Iris pigment epithelial cell (primary cell): ENCODE results near the gene MBP.
"Not testable (repeated sequence)": the region's sequence is repeated elsewhere in the genome, so short reads cannot be mapped to it uniquely, and the experiment has no call there.

ENCODE experiments used
- DNase-seq: peaks from one replicate; pipeline ENCODE4 v3.0.0-alpha.2; 2011; ENCODE audit warnings: low read depth

MBP gene

DNA sequence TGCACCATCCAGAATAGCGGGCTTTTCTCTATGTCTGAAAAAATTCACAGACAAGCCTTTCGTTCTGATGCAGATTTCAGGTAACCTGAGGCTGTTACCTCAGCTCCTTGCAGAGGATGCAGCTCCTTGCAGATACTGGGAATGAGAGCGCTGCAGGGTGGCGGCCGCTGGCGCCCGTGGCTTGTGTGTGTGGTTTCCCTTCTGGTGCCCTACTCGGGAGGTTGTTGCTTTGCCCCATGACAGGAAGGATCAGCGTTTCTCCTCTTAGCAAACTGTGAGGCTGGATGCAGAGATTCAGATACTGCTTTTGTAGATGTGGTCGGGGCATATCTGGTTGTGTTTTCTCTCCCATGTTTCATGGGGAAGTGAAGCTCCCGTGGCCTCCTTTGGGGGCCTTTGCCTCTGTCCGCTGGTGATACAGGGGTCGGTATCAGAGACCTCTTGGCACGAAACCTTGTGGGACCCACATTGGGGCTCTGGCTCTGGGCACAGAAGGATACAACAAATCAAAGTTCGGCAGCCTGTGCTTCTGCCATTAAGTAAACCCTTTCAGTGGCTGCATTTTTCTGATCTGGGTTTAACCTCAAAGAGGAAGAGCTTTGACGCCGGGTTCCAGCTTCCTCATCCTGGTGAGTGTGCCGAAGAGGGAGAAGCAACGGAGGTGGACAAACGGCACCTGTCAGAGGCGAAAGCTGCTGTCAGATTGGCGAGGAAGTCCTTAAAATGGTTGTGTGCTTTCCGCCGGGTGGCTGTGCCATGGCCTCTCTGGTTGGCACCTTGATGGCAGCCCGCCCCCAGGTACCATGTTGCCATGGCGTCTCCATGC is 127.8 kb downstream of the MBP start:
- no peak for DNase-seq

DNA sequence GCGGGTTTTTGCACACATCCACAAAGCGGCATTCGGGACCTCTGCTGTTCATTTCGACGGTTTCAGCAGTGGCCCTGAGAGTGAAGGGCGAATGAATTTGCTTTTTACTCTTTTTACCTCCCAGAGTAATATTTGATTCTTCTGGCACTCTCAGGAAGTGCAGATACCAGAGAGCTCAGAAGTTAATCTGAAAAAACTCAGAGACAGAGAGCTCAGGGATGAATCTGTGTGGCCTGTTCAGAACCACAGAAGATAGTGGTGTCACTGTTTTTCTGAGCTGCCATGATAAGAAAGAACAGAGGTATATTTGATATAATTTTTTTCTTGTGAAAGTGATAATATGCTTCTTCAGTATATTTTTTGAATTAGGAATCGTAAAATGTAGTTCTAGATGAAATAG is 129.3 kb downstream of the MBP start:
- DNase-seq, result no peak

DNA sequence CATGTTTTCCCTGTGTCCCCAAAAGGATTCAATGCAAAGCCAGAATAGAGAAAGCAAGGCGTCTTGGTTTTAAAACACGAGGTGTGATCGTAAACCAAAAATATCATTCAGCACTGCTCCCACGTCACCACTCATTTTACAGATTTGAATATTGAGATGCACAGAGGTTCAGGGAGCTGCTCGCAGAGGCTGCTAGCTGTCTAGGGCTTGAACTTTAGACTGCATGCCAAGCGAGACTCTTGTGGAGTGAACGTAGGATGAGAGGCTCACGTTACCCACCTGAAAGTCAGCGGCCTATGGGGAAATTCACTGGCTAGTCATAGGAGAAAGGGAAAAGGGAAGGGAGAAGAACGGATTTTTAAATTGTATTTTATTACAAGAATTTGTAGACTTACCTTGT is 130.1 kb downstream of the MBP start:
- DNase-seq, result no peak

DNA sequence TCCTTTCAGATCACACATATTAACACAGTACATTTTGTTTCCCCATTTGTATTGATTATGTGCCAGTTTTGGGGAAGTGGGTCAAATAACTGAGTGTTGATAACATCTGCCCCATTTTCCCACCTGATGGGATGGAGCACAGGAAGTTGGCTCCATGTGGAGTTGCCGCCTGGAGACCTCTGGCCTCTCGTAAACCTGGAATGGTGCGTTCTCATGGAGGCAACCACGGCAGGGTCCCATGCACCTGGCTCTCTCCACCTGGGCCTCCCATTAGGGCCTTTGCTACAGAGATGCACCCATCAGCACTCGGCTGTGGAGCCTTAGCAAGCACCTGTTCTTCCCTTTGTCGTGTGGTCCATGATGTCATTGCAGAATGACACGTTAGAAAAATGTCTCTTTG is 130.6 kb downstream of the MBP start:
- DNase-seq, result no peak

DNA sequence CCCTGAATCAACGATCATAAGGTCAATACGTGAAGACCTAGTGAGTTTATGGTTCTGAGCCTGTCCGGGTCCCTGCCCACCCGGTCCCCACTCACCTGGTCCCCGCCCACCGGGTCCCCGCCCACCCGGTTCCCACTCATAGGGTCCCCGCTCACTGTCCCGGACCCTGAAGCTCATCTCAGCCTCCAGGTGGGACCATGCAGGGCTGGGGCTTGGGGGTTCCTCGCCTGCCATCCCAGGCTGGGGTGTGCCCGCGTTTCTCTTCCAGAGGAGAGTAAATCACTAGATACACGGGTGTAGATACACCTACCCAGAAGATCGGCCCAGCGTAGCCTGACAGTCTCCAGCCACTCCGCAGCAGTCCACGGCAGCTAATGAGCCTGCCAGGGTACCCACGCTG is 131.5 kb downstream of the MBP start:
- DNase-seq, result no peak

DNA sequence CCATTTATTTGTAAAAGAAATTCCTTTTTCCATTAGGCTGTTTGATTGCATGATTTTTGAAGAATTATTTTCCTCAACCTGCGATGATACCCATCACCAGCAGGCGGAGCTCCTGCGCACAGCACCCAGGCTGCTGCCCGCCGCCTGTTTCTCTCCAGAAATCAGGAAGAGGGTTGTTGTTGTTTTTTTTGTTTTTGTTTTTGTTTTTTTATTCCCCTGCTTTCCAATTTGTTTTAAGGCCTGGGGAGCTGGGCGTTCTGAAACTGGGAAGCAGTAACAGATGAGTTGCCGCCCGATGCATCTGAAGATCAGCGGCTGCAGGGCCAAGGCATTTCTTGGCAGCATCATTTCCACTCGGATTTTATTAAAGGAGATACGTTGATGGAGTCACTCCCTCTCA is 132.1 kb downstream of the MBP start:
- peak; percentile 43 for DNase-seq

DNA sequence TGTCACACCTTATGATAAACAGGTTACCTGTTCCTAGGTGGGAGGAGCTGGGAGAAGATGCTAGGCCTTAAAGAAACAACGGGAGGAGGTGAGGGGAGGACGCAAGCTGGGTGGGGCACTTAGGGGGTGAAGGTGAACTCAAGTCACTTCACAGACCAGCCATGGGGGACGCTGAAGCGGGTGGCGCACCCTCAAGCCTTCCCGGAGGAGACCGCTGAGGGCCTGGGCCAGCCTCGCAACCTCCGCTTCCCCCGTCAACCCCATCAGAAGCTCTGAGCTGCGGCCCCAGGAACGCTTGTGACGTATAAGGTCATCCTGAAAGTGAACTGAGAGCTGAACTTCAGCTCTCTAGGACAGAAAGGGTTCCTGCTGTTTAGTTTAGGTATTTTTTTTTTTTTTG is 133.5 kb downstream of the MBP start:
- DNase-seq, result no peak

DNA sequence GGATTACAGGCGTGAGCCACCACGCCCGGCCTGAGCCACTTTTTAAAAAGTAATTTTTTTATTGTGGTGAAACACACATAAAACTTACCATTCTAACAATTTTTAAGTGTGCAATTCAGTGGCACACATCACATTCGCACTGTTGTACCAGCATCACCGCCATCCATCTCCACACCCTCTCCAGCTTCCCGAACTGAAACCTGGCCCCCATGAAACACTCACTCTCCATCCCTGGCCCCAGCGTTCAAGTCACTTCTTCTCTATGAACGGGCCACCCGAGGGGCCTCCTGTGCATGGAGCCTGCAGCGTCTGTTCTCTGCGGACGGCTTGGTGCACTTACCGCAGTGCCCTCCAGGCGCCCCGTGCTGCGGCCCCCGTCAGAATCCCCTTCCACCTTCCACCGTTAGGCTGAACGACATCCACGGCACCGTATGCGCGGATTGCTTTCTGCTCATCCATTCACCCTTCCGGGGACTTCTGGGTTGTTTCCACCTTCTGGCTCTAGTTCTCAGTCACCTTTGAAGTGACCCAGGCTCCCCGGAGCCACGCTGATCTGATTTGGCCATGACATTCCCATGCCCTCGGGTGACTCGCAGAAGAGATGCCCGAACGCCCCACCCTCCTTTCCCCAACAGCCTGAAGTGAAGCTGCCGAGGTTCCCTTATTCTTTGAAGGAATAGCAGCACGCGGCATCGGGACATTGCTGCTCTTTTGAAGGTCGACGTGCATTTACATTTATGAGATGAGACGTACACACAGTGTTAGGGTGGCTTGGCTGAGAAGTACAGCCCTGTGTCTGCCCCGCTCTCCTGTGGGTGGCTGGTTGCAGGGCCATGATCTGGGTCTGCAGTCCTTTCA is 134.4 kb downstream of the MBP start:
- DNase-seq, result no peak

DNA sequence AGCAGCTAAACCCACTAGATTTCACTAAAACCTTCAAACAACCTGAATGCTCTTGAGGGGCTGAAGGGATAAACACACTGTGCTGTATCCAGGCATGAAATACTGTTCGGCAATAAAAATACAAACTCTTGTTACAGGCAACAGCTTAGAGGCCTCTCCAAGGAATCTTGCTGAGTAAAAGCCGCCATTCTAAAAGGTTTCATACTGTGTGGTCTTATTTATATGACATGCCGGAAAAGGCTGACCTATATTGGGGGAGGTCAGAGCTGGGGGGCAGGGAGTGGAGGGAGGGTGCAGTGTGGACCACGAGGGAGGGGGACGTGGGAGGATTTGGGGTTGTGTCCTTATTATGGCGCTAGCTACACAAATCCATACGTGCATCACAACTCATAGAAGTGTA is 136.2 kb downstream of the MBP start:
- DNase-seq, result no peak

DNA sequence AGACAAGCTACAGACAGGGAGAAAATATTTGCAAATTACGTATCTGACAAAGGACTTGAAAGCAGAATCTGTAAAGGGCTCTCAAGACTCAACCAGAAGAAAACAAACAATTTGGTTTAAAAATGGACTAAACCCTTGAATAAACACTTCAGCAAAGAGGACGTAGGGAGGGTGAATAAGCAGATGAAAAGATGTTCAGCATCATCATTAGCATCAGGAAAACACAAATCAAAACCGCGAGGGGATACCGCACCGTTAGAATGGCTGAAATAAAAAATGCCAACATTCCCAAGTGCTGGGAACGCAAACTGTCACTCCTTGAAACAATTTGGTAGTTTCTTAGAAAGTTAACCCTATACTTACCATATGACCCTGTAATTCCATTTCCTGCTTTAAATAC is 136.7 kb downstream of the MBP start:
- DNase-seq, result no peak

DNA sequence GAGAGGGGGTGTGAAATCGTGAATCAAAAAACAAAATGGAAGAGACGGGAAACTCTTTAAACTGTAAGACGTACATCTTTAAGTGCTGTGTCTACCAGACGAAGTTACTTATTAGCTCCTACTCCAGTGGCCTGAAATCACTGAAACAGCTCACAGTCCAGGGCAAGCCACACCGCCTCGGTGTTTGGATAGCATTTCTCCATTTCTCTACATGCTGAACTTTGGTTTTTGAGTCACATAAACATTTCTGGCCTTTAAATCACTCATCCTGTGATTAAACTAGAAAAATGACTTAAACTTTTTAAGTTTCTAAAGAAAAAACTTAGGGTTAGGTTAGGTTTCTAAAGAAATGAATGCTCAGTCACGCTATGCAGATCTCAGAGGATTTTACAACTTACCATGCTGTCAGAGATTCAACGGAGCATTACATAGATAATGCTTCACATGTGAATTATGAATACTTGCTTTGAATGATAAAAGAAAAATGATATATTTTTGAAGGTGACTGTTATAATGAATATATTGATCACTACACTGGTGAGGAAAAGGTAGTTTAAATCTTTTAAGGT is 138.4 kb downstream of the MBP start:
- DNase-seq, result no peak

DNA sequence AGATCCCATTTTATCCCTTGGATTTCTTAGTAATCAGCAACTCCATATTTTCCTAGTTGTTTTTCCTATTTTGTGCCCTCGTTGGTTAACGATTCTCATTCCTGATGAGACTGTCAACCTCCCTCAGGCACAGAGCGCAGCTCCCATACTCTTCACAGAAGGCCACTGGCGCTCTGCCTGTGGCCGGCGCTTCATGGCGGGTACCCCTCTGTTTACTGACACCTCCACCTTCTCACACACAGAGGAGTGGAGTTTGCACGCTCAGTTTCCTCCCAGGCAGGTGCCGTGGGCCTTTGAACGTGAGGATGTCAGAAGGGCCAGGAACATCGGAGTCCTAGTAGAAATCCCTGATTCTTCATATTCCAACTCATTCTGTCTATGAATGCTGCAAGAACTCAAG is 139.0 kb downstream of the MBP start:
- no peak for DNase-seq

DNA sequence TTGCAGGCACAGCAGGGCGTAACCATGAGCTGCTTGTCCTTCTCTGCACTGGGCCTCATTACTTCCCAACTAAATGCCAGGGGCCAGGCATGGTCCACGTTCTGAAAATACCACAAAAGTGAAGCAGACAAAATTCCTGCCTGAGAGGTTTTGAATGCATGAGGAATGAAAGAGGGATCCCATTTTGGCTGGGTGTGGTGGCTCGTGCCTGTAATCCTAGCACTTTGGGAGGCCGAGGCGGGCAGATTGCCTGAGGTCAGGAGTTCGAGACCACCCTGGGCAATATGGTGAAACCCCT is 139.5 kb downstream of the MBP start:
- DNase-seq, result no peak

DNA sequence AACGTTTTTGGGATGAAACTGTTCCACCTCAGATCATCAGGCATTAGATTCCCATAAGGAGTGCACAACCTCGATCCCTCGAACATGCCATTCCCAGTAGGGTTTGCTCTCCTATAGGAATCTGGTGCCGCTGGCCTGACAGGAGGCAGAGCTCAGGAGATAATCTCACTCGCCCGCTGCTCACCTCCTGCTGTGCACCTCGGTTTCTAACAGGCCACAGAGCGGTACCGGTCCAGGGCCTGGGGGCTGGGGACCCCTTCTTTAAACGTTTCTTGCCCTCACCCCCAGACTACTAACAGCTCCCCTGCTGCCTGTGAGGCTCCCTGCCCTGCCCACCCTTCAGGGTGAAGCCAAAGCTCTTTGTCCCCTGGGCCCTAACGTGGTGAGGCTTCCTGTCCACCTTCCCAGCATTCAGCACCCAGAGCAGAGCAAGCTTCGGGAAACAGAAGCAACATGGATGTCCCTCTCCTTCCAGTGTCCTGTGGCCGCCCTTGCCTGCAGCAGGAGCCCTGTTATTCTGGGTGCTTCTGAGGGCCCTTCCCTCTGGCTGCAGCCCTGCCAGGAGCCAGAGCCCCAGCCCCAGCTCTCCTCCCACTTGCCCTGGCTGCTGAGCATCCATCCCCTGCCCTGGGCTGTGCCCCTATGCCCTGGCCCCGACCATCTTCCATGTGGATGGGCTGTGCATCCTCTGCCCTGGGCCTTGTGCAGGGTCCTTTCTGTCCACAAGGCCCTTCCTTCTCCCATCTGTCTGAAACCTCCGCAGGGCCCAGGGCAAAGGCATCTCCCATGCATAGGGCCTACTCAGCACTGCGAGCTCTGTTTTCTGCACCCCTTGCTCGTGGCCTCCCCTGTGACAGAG is 140.1 kb downstream of the MBP start:
- no peak for DNase-seq

DNA sequence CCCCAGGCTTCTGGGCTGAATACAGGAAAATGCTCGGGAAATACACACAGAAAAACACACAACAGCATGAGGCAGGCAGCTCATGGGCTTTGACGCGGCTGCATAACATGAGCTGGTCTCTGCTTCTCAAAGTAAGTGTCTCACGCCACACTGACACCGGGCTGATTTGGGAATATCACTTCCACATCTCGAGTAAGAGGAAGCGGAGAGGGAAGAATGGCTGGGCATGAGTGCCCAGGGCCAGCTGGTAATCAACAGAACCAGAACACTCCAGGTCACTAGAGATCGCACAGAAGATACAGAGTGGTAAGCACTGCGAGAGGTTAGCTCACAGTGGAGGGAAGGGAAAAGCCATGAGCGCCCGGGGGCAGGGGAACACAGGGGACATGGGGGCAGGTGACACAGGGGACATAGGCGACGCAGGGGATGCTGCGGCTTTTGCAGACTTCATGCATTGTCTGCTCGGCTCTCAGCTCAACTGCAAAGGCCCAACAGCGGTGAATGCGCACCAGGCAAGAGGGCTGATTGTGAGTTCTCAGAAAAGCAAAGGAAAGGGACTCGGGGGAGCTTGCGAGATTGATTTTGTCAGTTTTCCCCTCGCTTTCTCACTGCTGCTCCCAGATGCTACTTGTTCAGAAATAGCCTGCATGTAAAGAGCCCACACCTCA is 141.4 kb downstream of the MBP start:
- DNase-seq, result no peak

DNA sequence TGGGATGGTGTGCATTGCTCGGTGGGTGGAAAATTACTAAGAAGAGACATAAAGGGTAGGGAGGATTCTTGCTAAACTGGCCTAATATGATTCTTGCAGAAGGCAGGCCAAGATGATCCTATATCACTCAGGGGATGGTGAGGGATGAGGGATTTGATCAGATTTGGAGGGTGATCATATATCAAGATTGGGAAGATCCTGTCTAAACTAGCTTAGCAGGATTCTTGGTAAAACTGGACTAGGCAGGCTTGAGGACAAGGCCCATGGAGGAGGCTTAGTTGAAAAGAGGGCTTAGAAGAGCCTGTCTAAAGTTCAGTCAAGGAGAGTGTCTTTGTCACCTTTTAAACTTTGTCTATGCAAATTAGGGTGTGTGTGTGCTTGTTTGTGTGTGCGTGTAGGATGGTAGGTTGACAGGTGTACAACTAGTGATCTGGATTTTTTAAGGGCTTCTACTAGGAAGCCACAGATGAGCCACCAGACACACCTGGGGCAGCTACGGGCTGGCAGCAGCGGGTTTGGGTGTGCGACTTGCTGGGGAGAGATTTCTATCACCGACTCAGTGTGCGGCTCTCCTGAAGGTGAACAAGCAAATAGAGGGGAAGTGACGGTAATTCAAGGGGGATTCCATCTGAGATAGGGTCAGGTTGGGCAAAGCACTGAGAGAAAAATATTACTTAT is 142.1 kb downstream of the MBP start:
- DNase-seq, result not testable (repeated sequence)

DNA sequence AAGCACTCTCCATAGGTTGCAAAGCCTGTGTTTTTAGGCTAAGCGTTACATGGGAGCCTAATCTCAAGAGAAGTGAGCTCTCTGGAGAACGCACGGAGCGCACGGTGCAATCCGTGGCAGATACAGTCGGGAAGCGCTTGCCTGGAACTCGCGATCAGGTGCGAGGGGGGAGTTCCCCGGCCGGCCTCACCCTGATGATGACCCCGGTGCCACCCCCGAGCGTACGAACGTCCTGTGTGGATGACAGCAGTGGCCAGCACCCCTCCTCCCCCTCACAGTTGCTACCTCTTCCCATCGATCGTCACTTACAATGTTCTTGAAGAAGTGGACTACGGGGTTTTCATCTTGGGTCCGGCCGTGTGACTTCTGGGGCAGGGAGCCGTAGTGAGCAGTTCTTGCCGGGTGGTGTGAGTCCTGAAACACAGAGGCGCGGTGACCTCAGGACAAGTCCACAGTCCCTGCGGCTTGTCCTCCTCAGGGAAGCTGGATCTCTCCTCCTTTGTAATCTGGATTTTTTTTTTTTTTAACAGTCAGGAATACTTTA is 142.9 kb downstream of the MBP start:
- no peak for DNase-seq

DNA sequence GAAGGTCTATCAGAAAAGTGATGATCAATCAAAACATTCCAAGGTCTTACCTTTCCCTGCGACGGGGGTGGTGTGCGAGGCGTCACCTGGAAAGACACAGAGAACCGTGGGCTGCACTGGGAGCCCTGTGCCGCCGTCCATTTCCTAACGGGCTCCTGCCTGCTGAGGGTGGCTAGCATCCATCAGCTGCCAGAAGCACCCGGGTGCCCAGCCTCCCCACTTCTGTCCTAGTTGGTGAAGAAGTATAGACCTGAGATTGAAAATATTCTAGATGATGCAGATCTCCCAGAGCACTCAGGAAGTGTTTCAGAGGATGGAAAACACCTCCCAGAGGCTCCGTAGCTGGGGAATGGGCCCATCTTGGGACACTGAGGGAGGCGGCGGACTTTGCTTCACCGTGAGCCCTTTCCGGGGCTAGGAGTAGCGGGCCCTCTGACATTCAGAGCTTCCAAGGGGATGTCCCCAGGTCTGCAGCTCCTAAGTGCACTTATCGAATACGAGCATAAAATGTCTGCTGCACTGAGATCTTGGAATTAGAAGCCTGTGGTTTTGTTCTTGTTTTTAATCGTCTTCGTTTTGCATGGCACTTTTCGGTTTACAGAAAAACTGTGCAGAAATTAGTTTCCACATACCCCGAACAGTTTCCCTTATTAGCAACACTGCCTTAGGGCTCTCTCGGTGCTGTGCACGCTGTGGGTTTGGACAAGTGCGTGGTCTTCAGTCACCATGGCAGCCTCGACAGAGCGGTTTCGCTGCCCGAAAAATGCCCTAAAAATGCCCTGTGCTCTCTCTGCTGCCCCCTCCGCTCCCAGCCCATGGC is 143.5 kb downstream of the MBP start:
- no peak for DNase-seq

DNA sequence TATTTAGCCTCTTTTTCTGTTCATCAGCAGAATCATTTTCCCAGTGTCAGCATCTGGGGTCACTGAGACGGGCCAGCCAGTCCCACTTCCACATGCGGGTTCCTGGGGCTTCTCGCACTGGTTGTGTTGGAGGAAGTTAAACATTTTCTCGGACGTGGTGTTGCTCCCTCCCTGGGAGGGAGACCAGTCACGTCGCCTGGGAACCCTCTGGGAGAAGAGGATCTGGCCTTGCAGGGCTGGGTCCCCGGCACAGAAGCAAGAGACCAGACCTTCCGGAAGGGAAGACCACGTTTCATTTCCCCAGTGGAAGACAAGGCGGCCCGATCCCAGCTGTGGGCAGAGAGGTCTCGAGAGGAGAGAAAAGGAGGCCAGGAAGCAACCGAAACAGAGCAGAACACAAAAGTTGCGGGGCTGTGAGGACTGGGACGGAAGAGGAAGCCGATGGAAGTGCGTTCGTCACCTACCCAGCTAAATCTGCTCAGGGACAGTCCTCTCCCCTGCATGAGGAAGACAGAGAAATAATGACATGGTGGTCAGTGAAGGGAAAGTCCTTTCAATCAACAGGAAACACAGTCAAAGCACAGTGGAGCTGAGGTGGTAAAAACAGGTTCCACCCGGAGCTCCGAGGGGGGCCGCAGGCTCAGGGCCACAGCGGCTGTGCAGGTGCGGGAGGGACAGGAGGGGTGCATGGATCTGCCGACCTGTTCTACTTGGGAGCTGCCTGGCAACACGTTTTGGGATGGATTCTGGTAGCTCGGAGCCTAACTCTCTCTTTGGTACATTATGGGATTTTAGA is 144.4 kb downstream of the MBP start:
- no peak for DNase-seq
